Measurements from ENCODE around the gene SHB.
"Not testable (repeated sequence)": the region's sequence is repeated elsewhere in the genome, so short reads cannot be mapped to it uniquely, and the experiment has no call there.

SHB gene

GRCh38 chr9:37913480-37914153, 155.4 kb downstream of the SHB start:
- peak; percentile 85 for DNase-seq

- DNase-seq: no peak
Observed at GRCh38 chr9:37911271-37911681, 157.8 kb downstream of the SHB start.

- DNase-seq: no peak
Observed at GRCh38 chr9:37910271-37910670, 158.8 kb downstream of the SHB start.

- DNase-seq: not testable (repeated sequence)
Observed at GRCh38 chr9:37909836-37910235, 159.2 kb downstream of the SHB start.

- DNase-seq: no peak
Observed at GRCh38 chr9:37909326-37909725, 159.7 kb downstream of the SHB start.

GRCh38 chr9:37908698-37909186, 160.3 kb downstream of the SHB start:
- DNase-seq: peak; percentile 35

GRCh38 chr9:37908283-37908682, 160.7 kb downstream of the SHB start:
- no peak for DNase-seq

- no peak for DNase-seq
Observed at GRCh38 chr9:37906312-37907239, 162.5 kb downstream of the SHB start.

GRCh38 chr9:37905776-37906175, 163.3 kb downstream of the SHB start:
- no peak for DNase-seq

GRCh38 chr9:37905131-37905505, 163.9 kb downstream of the SHB start:
- no peak for DNase-seq

- no peak for DNase-seq
Observed at GRCh38 chr9:37904445-37905130, 164.4 kb downstream of the SHB start.

GRCh38 chr9:37903647-37904444, 165.2 kb downstream of the SHB start, which contains the start of gene SLC25A51:
TSS of gene SLC25A51 (minus strand) at chr9:37904127. CDS start at chr9:37888550, 15,577 bp downstream.
- peak; percentile 94 for DNase-seq

GRCh38 chr9:37902796-37903646, 166.0 kb downstream of the SHB start:
- peak; percentile 67 for DNase-seq

GRCh38 chr9:37902131-37902530, 166.9 kb downstream of the SHB start:
- DNase-seq: no peak

GRCh38 chr9:37899041-37899440, 170.0 kb downstream of the SHB start:
- no peak for DNase-seq

- no peak for DNase-seq
Observed at GRCh38 chr9:37897665-37898064, 171.4 kb downstream of the SHB start.

- DNase-seq: no peak
Observed at GRCh38 chr9:37892063-37892462, 177.0 kb downstream of the SHB start.

GRCh38 chr9:37891042-37891441, 178.0 kb downstream of the SHB start:
- not testable (repeated sequence) for DNase-seq

- no peak for DNase-seq
Observed at GRCh38 chr9:37889536-37889935, 179.5 kb downstream of the SHB start.

- not testable (repeated sequence) for DNase-seq
Observed at GRCh38 chr9:37887977-37888583, 180.9 kb downstream of the SHB start.

- DNase-seq: no peak
Observed at GRCh38 chr9:37880916-37881479, 188.0 kb downstream of the SHB start.

Data from activated CD4-positive, alpha-beta T cell treated with anti-CD3 and anti-CD28 coated beads, Interleukin-10, Interleukin-2, amounts not matched to agents 100 ng/mL and 50 ng/mL, durations not matched to agents 16 hours and 8 hours (primary cell).